Liver (tissue), 9 donors: Measurements from ENCODE around the gene TMEM234. TPM values are rescaled to one million over a fixed set of nuclear protein-coding genes. Genes with fewer than 3 reads are reported as not detected.

ENCODE experiments used
- DNase-seq: peaks from one replicate; pipeline ENCODE4 v3.0.0-alpha.2; 2017; ENCODE audit warnings: low spot score
- H3K27ac ChIP-seq, 2 donors: one replicate each; pipeline ENCODE4 v1.7.0; 2013; ENCODE audit warnings: inconsistent platforms in 2 of 2, low read length in 2 of 2, control low read depth in 1 of 2, low read depth in 1 of 2, mild to moderate bottlenecking in 1 of 2
- H3K27me3 ChIP-seq, 4 donors: one replicate each; pipeline versions ENCODE4 v1.6.1 to v1.7.0; 2013; ENCODE audit warnings: low read length in 3 of 4, inconsistent platforms in 1 of 4, mild to moderate bottlenecking in 1 of 4, moderate library complexity in 1 of 4; ENCODE audit not compliant: control insufficient read depth in 4 of 4, insufficient read depth in 4 of 4
- H3K36me3 ChIP-seq, 4 donors: one replicate each; pipeline versions ENCODE4 v1.6.1 to v1.7.0; 2013; ENCODE audit warnings: low read length in 3 of 4, mild to moderate bottlenecking in 3 of 4, low read depth in 1 of 4, moderate library complexity in 1 of 4; ENCODE audit not compliant: control insufficient read depth in 4 of 4, insufficient read depth in 3 of 4
- H3K4me1 ChIP-seq, 4 donors: one replicate each; pipeline versions ENCODE4 v1.6.1 to v1.7.0; 2013; ENCODE audit warnings: low read length in 3 of 4, mild to moderate bottlenecking in 3 of 4, moderate library complexity in 1 of 4; ENCODE audit not compliant: control insufficient read depth in 4 of 4, insufficient read depth in 4 of 4
- H3K4me3 ChIP-seq, 3 donors: one replicate each; pipeline versions ENCODE4 v1.6.1 to v1.7.0; 2013; ENCODE audit warnings: low read length in 3 of 3, control low read depth in 1 of 3, low read depth in 1 of 3, mild to moderate bottlenecking in 1 of 3
- H3K9ac ChIP-seq, 2 donors: one replicate each; pipeline ENCODE4 v1.7.0; 2013; ENCODE audit warnings: low read length in 2 of 2, mild to moderate bottlenecking in 2 of 2, moderate library complexity in 2 of 2, control low read depth in 1 of 2, low read depth in 1 of 2
- H3K9me3 ChIP-seq, 4 donors: one replicate each; pipeline versions ENCODE4 v1.6.1 to v1.7.0; 2013; ENCODE audit warnings: low read length in 3 of 4; ENCODE audit not compliant: control insufficient read depth in 4 of 4
- EGR1 ChIP-seq, 2 donors: IDR thresholded peaks; 2 replicates each; pipeline ENCODE4 v1.6.1; 2016 to 2018; ENCODE audit warnings: antibody characterized with exemption in 2 of 2, low read depth in 2 of 2
- FOXA1 ChIP-seq: IDR thresholded peaks from 2 replicates; pipeline ENCODE4 v1.6.1; 2016; ENCODE audit warnings: antibody characterized with exemption
- FOXA2 ChIP-seq: IDR thresholded peaks from 2 replicates; pipeline ENCODE4 v1.6.1; 2016; ENCODE audit warnings: antibody characterized with exemption
- GABPA ChIP-seq, 2 donors: IDR thresholded peaks in 1 of 2; conservative IDR thresholded peaks in 1 of 2; 2 replicates each; pipeline ENCODE4 v1.6.1; 2016; ENCODE audit warnings: antibody characterized with exemption in 2 of 2, mild to moderate bottlenecking in 1 of 2, moderate library complexity in 1 of 2
- HNF4A ChIP-seq, 2 donors: conservative IDR thresholded peaks; 2 replicates each; pipeline ENCODE4 v1.6.1; 2016; ENCODE audit warnings: antibody characterized with exemption in 2 of 2, mild to moderate bottlenecking in 2 of 2
- HNF4G ChIP-seq: IDR thresholded peaks from 2 replicates; pipeline ENCODE4 v1.6.1; 2016; ENCODE audit warnings: antibody characterized with exemption
- JUND ChIP-seq, 2 donors: IDR thresholded peaks; 2 replicates each; pipeline ENCODE4 v1.6.1; 2016; ENCODE audit warnings: antibody characterized with exemption in 2 of 2
- NR2F2 ChIP-seq: IDR thresholded peaks from 2 replicates; pipeline ENCODE4 v1.6.1; 2016; ENCODE audit warnings: antibody characterized with exemption
- RAD21 ChIP-seq, 2 donors: IDR thresholded peaks; 2 replicates each; pipeline ENCODE4 v1.6.1; 2016; ENCODE audit warnings: antibody characterized with exemption in 2 of 2, mild to moderate bottlenecking in 2 of 2
- RXRA ChIP-seq, 2 donors: IDR thresholded peaks; 2 replicates each; pipeline ENCODE4 v1.6.1; 2017 to 2018; ENCODE audit warnings: antibody characterized with exemption in 2 of 2, mild to moderate bottlenecking in 1 of 2
- SP1 ChIP-seq: IDR thresholded peaks from 2 replicates; pipeline ENCODE4 v1.6.1; 2018; ENCODE audit warnings: antibody characterized with exemption, mild to moderate bottlenecking
- TAF1 ChIP-seq: conservative IDR thresholded peaks from 2 replicates; pipeline ENCODE4 v1.6.1; 2016; ENCODE audit warnings: antibody characterized with exemption, mild to moderate bottlenecking
- YY1 ChIP-seq: IDR thresholded peaks from 2 replicates; pipeline ENCODE4 v1.6.1; 2016; ENCODE audit warnings: antibody characterized with exemption, mild to moderate bottlenecking
- WGBS: extraction: QIAGEN DNeasy Blood & Tissue Kit; methylation state at CpG from one replicate; pipeline ENCODE4 v1.1.7; 2013; 5-methylcytosine and 5-hydroxymethylcytosine counted together
- polyA plus RNA-seq, 2 donors: library from polyadenylated mRNA; stranded (reverse) in 1 of 2; unstranded in 1 of 2; fragments of 200-250 nt in 1 of 2; fragments of >200 nt in 1 of 2; fragmentation: Nextera tagmentation in 1 of 2; extraction: Ambion mirVana in 1 of 2; gene quantifications; one replicate each; pipeline versions ENCODE4 v1.2.1 to v1.2.3, GENCODE V29; 2013 to 2015
- total RNA-seq, 2 donors: library from RNA; depleted of rRNA; stranded (reverse); fragments of >200 nt; gene quantifications; one replicate each; pipeline ENCODE4 v1.2.3, GENCODE V29; 2014
- TF ChIP-seq, protein P1 (sequence below): IDR thresholded peaks from 2 replicates; pipeline ENCODE4 v1.6.1; 2016; ENCODE audit warnings: antibody characterized with exemption, mild to moderate bottlenecking
- TF ChIP-seq, protein P2 (sequence below): fragments of 150-350 bp; IDR thresholded peaks from 2 replicates; pipeline ENCODE4 v1.5.1; 2017; ENCODE audit warnings: improper control_type of control experiment, low read depth, low read length; ENCODE audit not compliant: missing input control
- TF ChIP-seq, protein P3 (sequence below): IDR thresholded peaks from 2 replicates; pipeline ENCODE4 v1.6.1; 2016; ENCODE audit warnings: antibody characterized with exemption
- TF ChIP-seq, protein P4 (sequence below): IDR thresholded peaks from 2 replicates; pipeline ENCODE4 v1.6.1; 2016; ENCODE audit warnings: antibody characterized with exemption
- TF ChIP-seq, protein P5 (sequence below): IDR thresholded peaks from 2 replicates; pipeline ENCODE4 v1.6.1; 2016; ENCODE audit warnings: antibody characterized with exemption
- donor health status: healthy.
- donor health status: healthy.
- donor health status: healthy.
- donor health status: healthy.
- donor health status: healthy.

Gene TMEM234
- total and polyA plus RNA-seq, 4 donors: 5.4 to 6.8 (median 6.1) TPM

DNA sequence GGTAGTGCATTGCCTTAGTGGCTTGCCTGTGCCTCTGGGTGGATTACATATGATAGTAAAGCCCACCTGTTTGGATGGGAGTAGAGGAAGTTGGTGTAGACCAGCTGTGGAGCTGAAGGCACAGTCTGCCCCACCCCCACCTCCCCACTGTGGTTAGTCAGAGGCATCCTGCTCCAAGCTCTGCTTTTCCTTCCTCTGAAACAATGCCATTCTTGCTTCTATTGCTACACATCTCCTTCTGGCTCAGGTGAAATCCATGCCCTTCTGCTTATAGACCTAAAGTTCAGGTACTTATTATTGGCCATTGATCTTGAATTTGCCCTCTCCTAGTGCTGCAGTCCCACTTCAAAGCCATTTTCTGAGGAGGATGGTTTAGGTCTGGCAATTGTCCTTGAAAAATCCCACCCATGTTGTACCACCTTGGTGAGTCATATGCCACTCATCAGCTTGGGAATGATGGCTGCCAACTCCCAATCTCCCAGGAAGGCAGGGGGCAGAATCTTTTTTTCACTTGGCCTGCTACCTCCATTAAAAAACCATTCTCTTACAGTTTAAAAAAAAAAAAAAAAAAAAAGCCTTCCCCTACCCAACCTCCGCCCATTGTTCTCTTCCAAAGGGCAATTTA, 49.4 kb downstream of the TMEM234 start:
- H3K27me3 ChIP-seq: no peaks in the 10 kb centered on the region
- peaks cover 6 to 46% (median 40%) of the 10 kb centered on the region in 4 donors for H3K36me3 ChIP-seq
- 95% methylated on average over 1 of the region's 1 CpG for WGBS

More for the DNA sequence above, 49.4 kb downstream of the TMEM234 start:
- Histone ChIP-seq H3K9me3 (no peaks in the 10 kb centered on the region), H3K4me3 (no peak overlapping the region), H3K27ac (no peak overlapping the region), H3K4me1 (peaks cover 7 to 14% (median 13%) of the 10 kb centered on the region in 4 donors), H3K9ac (no peak overlapping the region)
- TF ChIP-seq SP1: no peak
- no peak for TF ChIP-seq NR2F2
- TF ChIP-seq HNF4A (conservative IDR thresholded peaks at IDR 0.05): no peak
- TF ChIP-seq EGR1 (IDR thresholded peaks at IDR 0.05; ENCODE audit: low read depth in 2 of 2): no peak
- no peak for TF ChIP-seq FOXA2
- TF ChIP-seq HNF4G: no peak
- TF ChIP-seq, protein P1, sequence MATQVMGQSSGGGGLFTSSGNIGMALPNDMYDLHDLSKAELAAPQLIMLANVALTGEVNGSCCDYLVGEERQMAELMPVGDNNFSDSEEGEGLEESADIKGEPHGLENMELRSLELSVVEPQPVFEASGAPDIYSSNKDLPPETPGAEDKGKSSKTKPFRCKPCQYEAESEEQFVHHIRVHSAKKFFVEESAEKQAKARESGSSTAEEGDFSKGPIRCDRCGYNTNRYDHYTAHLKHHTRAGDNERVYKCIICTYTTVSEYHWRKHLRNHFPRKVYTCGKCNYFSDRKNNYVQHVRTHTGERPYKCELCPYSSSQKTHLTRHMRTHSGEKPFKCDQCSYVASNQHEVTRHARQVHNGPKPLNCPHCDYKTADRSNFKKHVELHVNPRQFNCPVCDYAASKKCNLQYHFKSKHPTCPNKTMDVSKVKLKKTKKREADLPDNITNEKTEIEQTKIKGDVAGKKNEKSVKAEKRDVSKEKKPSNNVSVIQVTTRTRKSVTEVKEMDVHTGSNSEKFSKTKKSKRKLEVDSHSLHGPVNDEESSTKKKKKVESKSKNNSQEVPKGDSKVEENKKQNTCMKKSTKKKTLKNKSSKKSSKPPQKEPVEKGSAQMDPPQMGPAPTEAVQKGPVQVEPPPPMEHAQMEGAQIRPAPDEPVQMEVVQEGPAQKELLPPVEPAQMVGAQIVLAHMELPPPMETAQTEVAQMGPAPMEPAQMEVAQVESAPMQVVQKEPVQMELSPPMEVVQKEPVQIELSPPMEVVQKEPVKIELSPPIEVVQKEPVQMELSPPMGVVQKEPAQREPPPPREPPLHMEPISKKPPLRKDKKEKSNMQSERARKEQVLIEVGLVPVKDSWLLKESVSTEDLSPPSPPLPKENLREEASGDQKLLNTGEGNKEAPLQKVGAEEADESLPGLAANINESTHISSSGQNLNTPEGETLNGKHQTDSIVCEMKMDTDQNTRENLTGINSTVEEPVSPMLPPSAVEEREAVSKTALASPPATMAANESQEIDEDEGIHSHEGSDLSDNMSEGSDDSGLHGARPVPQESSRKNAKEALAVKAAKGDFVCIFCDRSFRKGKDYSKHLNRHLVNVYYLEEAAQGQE: no peak
- no peak for TF ChIP-seq RXRA (IDR thresholded peaks at IDR 0.05)
- TF ChIP-seq, protein P2, sequence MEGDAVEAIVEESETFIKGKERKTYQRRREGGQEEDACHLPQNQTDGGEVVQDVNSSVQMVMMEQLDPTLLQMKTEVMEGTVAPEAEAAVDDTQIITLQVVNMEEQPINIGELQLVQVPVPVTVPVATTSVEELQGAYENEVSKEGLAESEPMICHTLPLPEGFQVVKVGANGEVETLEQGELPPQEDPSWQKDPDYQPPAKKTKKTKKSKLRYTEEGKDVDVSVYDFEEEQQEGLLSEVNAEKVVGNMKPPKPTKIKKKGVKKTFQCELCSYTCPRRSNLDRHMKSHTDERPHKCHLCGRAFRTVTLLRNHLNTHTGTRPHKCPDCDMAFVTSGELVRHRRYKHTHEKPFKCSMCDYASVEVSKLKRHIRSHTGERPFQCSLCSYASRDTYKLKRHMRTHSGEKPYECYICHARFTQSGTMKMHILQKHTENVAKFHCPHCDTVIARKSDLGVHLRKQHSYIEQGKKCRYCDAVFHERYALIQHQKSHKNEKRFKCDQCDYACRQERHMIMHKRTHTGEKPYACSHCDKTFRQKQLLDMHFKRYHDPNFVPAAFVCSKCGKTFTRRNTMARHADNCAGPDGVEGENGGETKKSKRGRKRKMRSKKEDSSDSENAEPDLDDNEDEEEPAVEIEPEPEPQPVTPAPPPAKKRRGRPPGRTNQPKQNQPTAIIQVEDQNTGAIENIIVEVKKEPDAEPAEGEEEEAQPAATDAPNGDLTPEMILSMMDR: no peak
- TF ChIP-seq FOXA1: no peak
- no peak for TF ChIP-seq YY1
- TF ChIP-seq RAD21 (IDR thresholded peaks at IDR 0.05): no peak
- TF ChIP-seq, protein P3, sequence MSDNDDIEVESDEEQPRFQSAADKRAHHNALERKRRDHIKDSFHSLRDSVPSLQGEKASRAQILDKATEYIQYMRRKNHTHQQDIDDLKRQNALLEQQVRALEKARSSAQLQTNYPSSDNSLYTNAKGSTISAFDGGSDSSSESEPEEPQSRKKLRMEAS: no peak
- no peak for TF ChIP-seq TAF1
- TF ChIP-seq, protein P4, sequence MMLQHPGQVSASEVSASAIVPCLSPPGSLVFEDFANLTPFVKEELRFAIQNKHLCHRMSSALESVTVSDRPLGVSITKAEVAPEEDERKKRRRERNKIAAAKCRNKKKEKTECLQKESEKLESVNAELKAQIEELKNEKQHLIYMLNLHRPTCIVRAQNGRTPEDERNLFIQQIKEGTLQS: no peak
- no peak for TF ChIP-seq GABPA (IDR thresholded peaks at IDR 0.05 in 1 of 2, conservative IDR thresholded peaks at IDR 0.05 in 1 of 2)
- no peak for TF ChIP-seq JUND (IDR thresholded peaks at IDR 0.05)
- TF ChIP-seq, protein P5, sequence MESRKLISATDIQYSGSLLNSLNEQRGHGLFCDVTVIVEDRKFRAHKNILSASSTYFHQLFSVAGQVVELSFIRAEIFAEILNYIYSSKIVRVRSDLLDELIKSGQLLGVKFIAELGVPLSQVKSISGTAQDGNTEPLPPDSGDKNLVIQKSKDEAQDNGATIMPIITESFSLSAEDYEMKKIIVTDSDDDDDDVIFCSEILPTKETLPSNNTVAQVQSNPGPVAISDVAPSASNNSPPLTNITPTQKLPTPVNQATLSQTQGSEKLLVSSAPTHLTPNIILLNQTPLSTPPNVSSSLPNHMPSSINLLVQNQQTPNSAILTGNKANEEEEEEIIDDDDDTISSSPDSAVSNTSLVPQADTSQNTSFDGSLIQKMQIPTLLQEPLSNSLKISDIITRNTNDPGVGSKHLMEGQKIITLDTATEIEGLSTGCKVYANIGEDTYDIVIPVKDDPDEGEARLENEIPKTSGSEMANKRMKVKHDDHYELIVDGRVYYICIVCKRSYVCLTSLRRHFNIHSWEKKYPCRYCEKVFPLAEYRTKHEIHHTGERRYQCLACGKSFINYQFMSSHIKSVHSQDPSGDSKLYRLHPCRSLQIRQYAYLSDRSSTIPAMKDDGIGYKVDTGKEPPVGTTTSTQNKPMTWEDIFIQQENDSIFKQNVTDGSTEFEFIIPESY: no peak
- DNase-seq: no peak
